SK-N-SH treated with all-trans-retinoic acid at 6 μM for 48 hours (cell line): ENCODE measurements around the gene STARD3.

Experiments used
- ATAC-seq: fragments of 200-7000 bp; cut with Tn5 transposase; 3 replicates; pipeline ENCODE4 v1.9.1; 2020; ENCODE audit warnings: mild to moderate bottlenecking, moderate library complexity
- ARNTL ChIP-seq: fragments of 450-650 bp; formaldehyde crosslinking; IDR thresholded peaks from 2 replicates; pipeline ENCODE4 v1.5.0; 2020; ENCODE audit warnings: low read depth, mild to moderate bottlenecking, moderate library complexity, borderline replicate concordance
- CREB5 ChIP-seq: fragments of 250-450 bp; sonication (Bioruptor Pico); IDR thresholded peaks from 2 replicates; pipeline ENCODE4 v1.5.1; 2020; ENCODE audit warnings: low read depth, mild to moderate bottlenecking, moderate library complexity
- CSDC2 ChIP-seq: fragments of 250-450 bp; sonication (Bioruptor Pico); IDR thresholded peaks from 2 replicates; pipeline ENCODE4 v1.5.0; 2020; ENCODE audit warnings: mild to moderate bottlenecking, moderate library complexity
- CSRNP3 ChIP-seq: fragments of 250-450 bp; sonication (Bioruptor Pico); IDR thresholded peaks from 2 replicates; pipeline ENCODE4 v1.5.1; 2021; ENCODE audit warnings: mild to moderate bottlenecking, moderate library complexity
- ESRRG ChIP-seq: fragments of 250-450 bp; sonication (Bioruptor Pico); IDR thresholded peaks from 2 replicates; pipeline ENCODE4 v1.6.1; 2021; ENCODE audit warnings: mild to moderate bottlenecking
- GLIS3 ChIP-seq: fragments of 250-450 bp; sonication (Bioruptor Pico); IDR thresholded peaks from 2 replicates; pipeline ENCODE4 v1.5.0; 2020; ENCODE audit warnings: mild to moderate bottlenecking, moderate library complexity
- ISL1 ChIP-seq: fragments of 250-450 bp; sonication (Bioruptor Pico); IDR thresholded peaks from 2 replicates; pipeline ENCODE4 v2.1.2; 2022; ENCODE audit warnings: mild to moderate bottlenecking, moderate library complexity
- OSR1 ChIP-seq: fragments of 250-450 bp; sonication (Bioruptor Pico); IDR thresholded peaks from 2 replicates; pipeline ENCODE4 v1.8.0; 2022; ENCODE audit warnings: moderate library complexity, mild to moderate bottlenecking, inconsistent platforms
- PATZ1 ChIP-seq: fragments of 250-450 bp; sonication (Bioruptor Pico); IDR thresholded peaks from 2 replicates; pipeline ENCODE4 v1.8.0; 2020; ENCODE audit warnings: mild to moderate bottlenecking, moderate library complexity, borderline replicate concordance
- POU6F1 ChIP-seq: fragments of 250-450 bp; sonication (Bioruptor Pico); IDR thresholded peaks from 2 replicates; pipeline ENCODE4 v1.8.0; 2021; ENCODE audit warnings: low read depth, mild to moderate bottlenecking, moderate library complexity, borderline replicate concordance
- PPARA ChIP-seq: fragments of 250-450 bp; sonication (Bioruptor Pico); IDR thresholded peaks from 2 replicates; pipeline ENCODE4 v1.5.0; 2020; ENCODE audit warnings: mild to moderate bottlenecking, borderline replicate concordance
- RARB ChIP-seq: fragments of 250-450 bp; sonication (Bioruptor Pico); IDR thresholded peaks from 2 replicates; pipeline ENCODE4 v1.8.0; 2021; ENCODE audit warnings: mild to moderate bottlenecking, moderate library complexity
- SNAI2 ChIP-seq: fragments of 250-450 bp; sonication (Bioruptor Pico); IDR thresholded peaks from 2 replicates; pipeline ENCODE4 v1.5.0; 2020; ENCODE audit warnings: mild to moderate bottlenecking, moderate library complexity
- TCF4 ChIP-seq: fragments of 250-450 bp; sonication (Bioruptor Pico); IDR thresholded peaks from 2 replicates; pipeline ENCODE4 v1.8.0; 2021; ENCODE audit warnings: mild to moderate bottlenecking, moderate library complexity, borderline replicate concordance
- TOX ChIP-seq: fragments of 250-450 bp; sonication (Bioruptor Pico); IDR thresholded peaks from 2 replicates; pipeline ENCODE4 v1.8.0; 2021; ENCODE audit warnings: mild to moderate bottlenecking, moderate library complexity, borderline replicate concordance
- TSHZ2 ChIP-seq: fragments of 250-450 bp; sonication (Bioruptor Pico); IDR thresholded peaks from 2 replicates; pipeline ENCODE4 v1.5.0; 2020; ENCODE audit warnings: mild to moderate bottlenecking, moderate library complexity
- ZC3H10 ChIP-seq: fragments of 250-450 bp; sonication (Bioruptor Pico); IDR thresholded peaks from 2 replicates; pipeline ENCODE4 v1.5.1; 2021; ENCODE audit warnings: mild to moderate bottlenecking, moderate library complexity
- ZFP3 ChIP-seq: fragments of 250-450 bp; sonication (Bioruptor Pico); IDR thresholded peaks from 2 replicates; pipeline ENCODE4 v1.5.0; 2020; ENCODE audit warnings: mild to moderate bottlenecking, moderate library complexity
- ZFP30 ChIP-seq: fragments of 450-650 bp; formaldehyde crosslinking; IDR thresholded peaks from 2 replicates; pipeline ENCODE4 v1.5.0; 2022; ENCODE audit warnings: mild to moderate bottlenecking, moderate library complexity
- ZNF70 ChIP-seq: fragments of 450-650 bp; formaldehyde crosslinking; IDR thresholded peaks from 2 replicates; pipeline ENCODE4 v1.5.0; 2020; ENCODE audit warnings: mild to moderate bottlenecking, moderate library complexity
- ZNF8 ChIP-seq: fragments of 450-650 bp; formaldehyde crosslinking; IDR thresholded peaks from 2 replicates; pipeline ENCODE4 v1.5.0; 2020; ENCODE audit warnings: mild to moderate bottlenecking, moderate library complexity

The STARD3 gene

GRCh38 chr17:39688475-39688835, 51.5 kb downstream of the STARD3 start (continued):
- no peak for TF ChIP-seq ARNTL (CRISPR knock-in tag)
- no peak for TF ChIP-seq TCF4

- ATAC-seq: no peak
- TF ChIP-seq POU6F1 (CRISPR knock-in tag): no peak
- no peak for TF ChIP-seq CSRNP3
- no peak for TF ChIP-seq OSR1 (CRISPR knock-in tag)
- TF ChIP-seq TSHZ2 (CRISPR knock-in tag): no peak
- no peak for TF ChIP-seq ZNF8 (CRISPR knock-in tag)
- TF ChIP-seq ZC3H10: no peak
- no peak for TF ChIP-seq SNAI2 (CRISPR knock-in tag)
- no peak for TF ChIP-seq ZNF70 (CRISPR knock-in tag)
- TF ChIP-seq PATZ1 (CRISPR knock-in tag): no peak
- no peak for TF ChIP-seq ZFP3 (CRISPR knock-in tag)
- TF ChIP-seq CREB5 (CRISPR knock-in tag): no peak
- no peak for TF ChIP-seq ISL1 (CRISPR knock-in tag)
- no peak for TF ChIP-seq ARNTL (CRISPR knock-in tag)
- no peak for TF ChIP-seq PPARA (CRISPR knock-in tag)
- TF ChIP-seq RARB: no peak
- TF ChIP-seq, all 23 proteins: peak for 0
Observed at GRCh38 chr17:39688945-39689344, 52.0 kb downstream of the STARD3 start.

GRCh38 chr17:39694593-39694992, 57.6 kb downstream of the STARD3 start:
- no peak for TF ChIP-seq GLIS3 (CRISPR knock-in tag)
- TF ChIP-seq ISL1 (CRISPR knock-in tag): no peak
- no peak for TF ChIP-seq ESRRG (CRISPR knock-in tag)
- no peak for TF ChIP-seq ARNTL (CRISPR knock-in tag)
- no peak for TF ChIP-seq TCF4
- no peak for TF ChIP-seq OSR1 (CRISPR knock-in tag)
- TF ChIP-seq TOX (CRISPR knock-in tag): no peak
- no peak for TF ChIP-seq CSDC2 (CRISPR knock-in tag)
- no peak for TF ChIP-seq TSHZ2 (CRISPR knock-in tag)
- no peak for TF ChIP-seq RARB
- no peak for TF ChIP-seq ZNF70 (CRISPR knock-in tag)
- TF ChIP-seq CSRNP3: no peak
- no peak for TF ChIP-seq ZFP30
- TF ChIP-seq ZFP3 (CRISPR knock-in tag): no peak
- ATAC-seq: no peak
